Mucosa of rectum (tissue), 2 donors: ENCODE data around the gene RPS6KA2.
A peak's percentile ranks its signal among the peaks of the same experiment; 100 is the strongest.

ENCODE experiments used
- H3K27ac ChIP-seq, 2 donors: one replicate each; pipeline ENCODE4 v1.7.0; 2013; ENCODE audit warnings: inconsistent platforms in 2 of 2, low read depth in 2 of 2, low read length in 2 of 2
- H3K27me3 ChIP-seq, 2 donors: one replicate each; pipeline ENCODE4 v1.7.0; 2013; ENCODE audit warnings: low read length in 2 of 2; ENCODE audit not compliant: control insufficient read depth in 2 of 2, insufficient read depth in 2 of 2
- H3K36me3 ChIP-seq, 2 donors: one replicate each; pipeline ENCODE4 v1.7.0; 2013; ENCODE audit warnings: low read length in 2 of 2; ENCODE audit not compliant: control insufficient read depth in 2 of 2, insufficient read depth in 2 of 2
- H3K4me1 ChIP-seq, 2 donors: one replicate each; pipeline ENCODE4 v1.7.0; 2013; ENCODE audit warnings: low read length in 2 of 2, mild to moderate bottlenecking in 1 of 2; ENCODE audit not compliant: control insufficient read depth in 2 of 2, insufficient read depth in 2 of 2
- H3K4me3 ChIP-seq, 2 donors: one replicate each; pipeline ENCODE4 v1.7.0; 2013; ENCODE audit warnings: low read length in 2 of 2
- H3K9ac ChIP-seq, 2 donors: one replicate each; pipeline ENCODE4 v1.7.0; 2013; ENCODE audit warnings: low read length in 2 of 2, low read depth in 1 of 2, mild to moderate bottlenecking in 1 of 2
- H3K9me3 ChIP-seq, 2 donors: one replicate each; pipeline ENCODE4 v1.7.0; 2013; ENCODE audit warnings: low read length in 2 of 2; ENCODE audit not compliant: control insufficient read depth in 2 of 2
- donor health status: healthy.
- donor health status: Normal muscosa, but diverticular disease.

Gene RPS6KA2

DNA sequence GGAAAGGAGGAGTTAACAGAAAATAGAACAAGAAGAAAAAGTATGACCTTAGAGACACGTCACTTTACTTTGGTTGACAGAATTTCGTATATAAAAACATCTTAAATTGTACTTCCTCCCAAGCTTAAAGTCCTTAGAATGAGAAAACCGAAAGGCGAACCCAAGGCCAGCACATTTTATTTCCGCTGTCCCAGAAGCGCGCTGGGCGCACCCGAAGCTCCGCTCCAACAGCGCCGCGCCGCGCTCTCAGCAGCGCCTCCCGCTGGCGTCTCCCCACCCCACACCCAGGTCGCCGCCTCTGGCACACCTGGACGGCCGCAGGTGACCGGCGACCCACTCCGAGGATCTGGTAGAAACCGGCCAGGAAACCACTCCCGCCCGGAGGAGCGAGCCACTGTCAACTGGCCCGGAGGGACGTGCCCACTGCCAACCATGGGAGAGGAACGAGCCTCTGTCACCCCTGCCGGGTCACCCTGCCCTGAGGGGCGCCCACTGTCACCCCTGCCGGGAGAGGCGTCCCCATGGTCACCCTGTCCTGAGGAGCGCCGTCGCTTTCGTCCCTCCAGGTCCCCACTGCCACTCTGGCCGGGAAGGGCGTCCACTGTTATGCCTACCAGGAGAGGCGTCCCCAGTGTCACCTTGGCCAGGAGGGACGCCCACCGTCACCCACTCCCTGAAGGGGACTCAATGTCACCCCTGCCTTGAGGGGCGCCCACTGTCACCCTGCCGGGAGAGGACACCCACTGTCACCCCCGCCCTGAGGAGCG is 245.1 kb downstream of the RPS6KA2 start:
- Histone ChIP-seq H3K27ac (peak overlapping the region; percentile 96 to 97), H3K4me3 (peak overlapping the region; percentile 96 to 97), H3K36me3 (peaks cover 0 to 3% of the 10 kb centered on the region in 2 donors), H3K27me3 (no peaks in the 10 kb centered on the region), H3K9ac (peak overlapping the region; percentile 90 to 100), H3K4me1 (peaks cover 8 to 14% of the 10 kb centered on the region in 2 donors), H3K9me3 (no peaks in the 10 kb centered on the region)

DNA sequence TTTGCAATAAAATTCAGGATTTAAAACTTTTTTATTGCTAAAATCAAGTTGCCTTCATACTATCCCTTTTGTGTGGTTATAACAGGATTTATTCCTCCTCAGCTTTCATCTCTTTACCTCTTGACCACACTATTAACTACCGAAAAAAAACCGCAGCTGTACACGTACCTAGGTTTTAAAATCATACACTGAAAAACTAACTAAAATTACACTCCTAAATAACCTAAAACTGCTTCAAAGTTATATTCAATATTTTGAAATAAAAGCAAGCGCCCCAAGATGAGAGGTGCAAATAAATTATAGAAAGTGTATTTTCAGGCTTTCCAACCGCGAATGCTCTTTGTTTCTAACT is 245.7 kb downstream of the RPS6KA2 start:
- Histone ChIP-seq H3K36me3 (peaks cover 0 to 3% of the 10 kb centered on the region in 2 donors), H3K27ac (peak overlapping the region; percentile 96 to 97), H3K9me3 (no peaks in the 10 kb centered on the region), H3K27me3 (no peaks in the 10 kb centered on the region), H3K4me1 (peaks cover 8 to 14% of the 10 kb centered on the region in 2 donors), H3K4me3 (peak overlapping the region; percentile 96 to 97), H3K9ac (peak overlapping the region; percentile 90 to 100)

DNA sequence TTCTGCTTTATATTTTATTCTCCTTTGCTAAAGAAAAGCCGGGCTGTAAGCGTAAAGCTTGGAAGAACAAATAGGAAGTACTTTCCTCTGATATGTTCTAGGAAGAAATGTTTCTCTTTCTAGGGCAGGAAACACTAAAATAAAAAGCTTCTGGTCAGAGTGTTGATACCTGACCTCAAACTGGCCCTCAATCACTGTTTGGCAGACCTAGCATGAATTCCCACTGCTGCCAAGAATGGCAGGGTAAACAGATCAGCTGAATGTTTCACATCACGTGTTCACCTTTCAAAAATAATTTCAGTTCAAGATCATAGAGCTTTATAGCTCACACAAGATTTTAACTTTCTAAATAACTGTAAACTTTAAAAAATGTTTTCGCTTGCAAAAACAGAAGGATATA is 247.3 kb downstream of the RPS6KA2 start:
- Histone ChIP-seq H3K4me3 (no peak overlapping the region), H3K4me1 (peaks cover 8 to 14% of the 10 kb centered on the region in 2 donors), H3K27ac (no peak overlapping the region), H3K27me3 (no peaks in the 10 kb centered on the region), H3K9me3 (no peaks in the 10 kb centered on the region), H3K36me3 (peaks cover 0 to 3% of the 10 kb centered on the region in 2 donors), H3K9ac (no peak overlapping the region)

DNA sequence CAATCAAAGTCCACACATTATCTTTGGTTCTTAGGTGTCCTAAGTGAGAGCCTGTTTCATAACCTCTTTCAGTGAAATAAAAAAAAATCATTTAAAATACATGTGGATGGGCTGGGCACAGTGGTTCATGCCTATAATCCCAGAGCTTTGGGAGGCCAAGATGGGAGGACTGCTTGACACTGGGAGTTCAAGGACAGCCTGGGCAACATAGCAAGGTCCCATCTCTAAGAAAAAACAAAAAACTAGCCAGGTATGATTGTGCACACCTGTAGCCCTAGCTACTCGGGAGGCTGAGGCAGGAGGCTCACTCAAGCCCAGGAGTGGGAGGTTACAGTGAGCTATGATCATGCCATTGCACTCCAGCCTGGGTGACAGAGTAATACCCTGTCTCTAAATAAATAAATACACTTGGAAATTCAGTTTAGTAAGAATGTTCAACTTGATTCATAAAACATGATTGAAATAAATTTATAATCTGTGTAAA is 247.9 kb downstream of the RPS6KA2 start:
- H3K4me1 ChIP-seq = peaks cover 8 to 11% of the 10 kb centered on the region in 2 donors
- H3K36me3 ChIP-seq = peaks cover 0 to 3% of the 10 kb centered on the region in 2 donors
- no peak overlapping the region for H3K27ac ChIP-seq
- no peaks in the 10 kb centered on the region for H3K27me3 ChIP-seq
- H3K9ac ChIP-seq = no peak overlapping the region
- H3K4me3 ChIP-seq = no peak overlapping the region
- H3K9me3 ChIP-seq = no peaks in the 10 kb centered on the region

DNA sequence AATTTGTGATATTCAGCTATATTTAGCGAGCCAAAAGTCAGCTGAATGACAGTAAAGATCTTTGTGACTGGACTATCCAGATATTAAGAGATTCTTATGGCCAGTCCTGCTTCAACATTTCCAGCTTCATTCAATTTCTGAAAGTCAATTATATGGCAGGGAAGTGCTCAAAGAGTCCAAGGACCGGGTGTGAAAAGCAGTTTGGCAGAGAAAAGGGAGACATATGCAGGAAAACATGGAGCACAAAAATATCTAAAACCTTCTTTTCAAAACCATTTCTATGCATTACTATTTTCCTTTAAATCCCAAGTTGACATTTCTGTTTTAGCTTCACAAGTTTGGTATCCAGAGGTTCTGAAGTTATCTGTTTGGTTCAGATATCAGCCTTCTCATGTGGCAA is 249.3 kb downstream of the RPS6KA2 start:
- Histone ChIP-seq H3K27ac (no peak overlapping the region), H3K27me3 (no peaks in the 10 kb centered on the region), H3K4me3 (no peak overlapping the region), H3K4me1 (peaks cover 8 to 11% of the 10 kb centered on the region in 2 donors), H3K36me3 (peaks cover 0 to 3% of the 10 kb centered on the region in 2 donors), H3K9me3 (no peaks in the 10 kb centered on the region), H3K9ac (no peak overlapping the region)

DNA sequence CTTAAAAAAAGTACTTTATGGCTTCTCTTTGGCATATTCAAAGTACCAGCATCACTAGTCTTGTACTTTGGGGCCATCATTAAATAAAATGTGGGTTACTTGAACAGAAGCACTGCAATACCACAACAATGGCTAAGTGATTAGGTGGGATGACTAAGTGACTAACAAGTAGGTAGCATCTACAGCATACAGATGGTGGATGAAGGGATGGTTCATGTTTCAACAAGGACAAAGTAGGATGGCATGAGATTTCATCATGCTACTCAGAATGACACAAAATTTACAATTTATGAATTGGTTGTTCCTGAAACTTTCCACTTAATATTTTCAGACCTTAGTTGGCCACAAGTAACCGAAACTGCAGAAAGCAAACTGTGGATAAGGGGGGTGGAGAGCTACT is 252.0 kb downstream of the RPS6KA2 start:
- H3K4me1 ChIP-seq = no peaks in the 10 kb centered on the region
- H3K9ac ChIP-seq = no peak overlapping the region
- H3K9me3 ChIP-seq = no peaks in the 10 kb centered on the region
- H3K4me3 ChIP-seq = no peak overlapping the region
- H3K36me3 ChIP-seq = peaks cover 0 to 3% of the 10 kb centered on the region in 2 donors
- no peaks in the 10 kb centered on the region for H3K27me3 ChIP-seq
- H3K27ac ChIP-seq = no peak overlapping the region

DNA sequence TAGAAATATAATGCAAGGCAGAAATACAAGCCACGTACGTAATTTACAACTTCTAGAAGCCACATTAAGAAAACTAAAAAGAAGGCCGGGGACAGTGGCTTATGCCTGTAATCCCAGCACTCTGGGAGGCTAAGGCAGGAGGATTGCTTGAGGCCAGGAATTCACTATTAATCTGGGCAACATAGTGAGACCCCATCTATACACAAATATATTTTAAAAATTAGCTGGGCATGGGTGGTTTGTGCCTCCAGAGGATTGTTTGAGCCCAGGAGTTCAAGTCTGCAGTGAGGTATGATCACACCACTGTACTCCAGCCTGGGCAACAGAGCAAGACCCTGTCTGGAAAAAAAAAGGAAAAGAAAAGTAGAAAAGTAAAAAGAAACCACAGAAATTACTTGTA is 256.6 kb downstream of the RPS6KA2 start:
- no peak overlapping the region for H3K4me3 ChIP-seq
- no peak overlapping the region for H3K27ac ChIP-seq
- H3K36me3 ChIP-seq = peaks cover 4 to 11% of the 10 kb centered on the region in 2 donors
- H3K27me3 ChIP-seq = no peaks in the 10 kb centered on the region
- H3K4me1 ChIP-seq = no peaks in the 10 kb centered on the region
- H3K9me3 ChIP-seq = no peaks in the 10 kb centered on the region
- H3K9ac ChIP-seq = no peak overlapping the region

DNA sequence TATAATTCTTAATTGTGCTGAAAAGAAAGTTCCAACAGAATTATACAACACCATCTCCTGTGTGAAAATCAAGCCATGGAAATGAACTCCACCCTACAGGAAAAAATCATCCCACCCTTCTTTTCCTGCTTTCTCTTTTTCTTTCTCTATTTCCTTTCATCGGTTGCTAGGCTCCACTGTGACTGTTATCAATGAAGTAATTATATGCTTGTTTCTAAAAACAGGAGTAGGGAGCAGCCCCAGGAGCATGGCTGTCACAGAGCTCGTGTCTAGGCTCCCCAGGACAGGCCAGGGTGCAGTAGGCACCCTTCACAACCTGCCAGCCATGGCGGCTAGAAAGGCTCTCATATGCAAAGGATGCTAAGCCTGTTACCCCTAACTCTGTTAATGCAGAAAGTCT is 257.3 kb downstream of the RPS6KA2 start:
- H3K27ac ChIP-seq = no peak overlapping the region
- H3K9me3 ChIP-seq = no peaks in the 10 kb centered on the region
- peaks cover 10 to 17% of the 10 kb centered on the region in 2 donors for H3K36me3 ChIP-seq
- no peak overlapping the region for H3K4me3 ChIP-seq
- H3K27me3 ChIP-seq = no peaks in the 10 kb centered on the region
- H3K9ac ChIP-seq = no peak overlapping the region
- peaks cover 0 to 1% of the 10 kb centered on the region in 2 donors for H3K4me1 ChIP-seq

DNA sequence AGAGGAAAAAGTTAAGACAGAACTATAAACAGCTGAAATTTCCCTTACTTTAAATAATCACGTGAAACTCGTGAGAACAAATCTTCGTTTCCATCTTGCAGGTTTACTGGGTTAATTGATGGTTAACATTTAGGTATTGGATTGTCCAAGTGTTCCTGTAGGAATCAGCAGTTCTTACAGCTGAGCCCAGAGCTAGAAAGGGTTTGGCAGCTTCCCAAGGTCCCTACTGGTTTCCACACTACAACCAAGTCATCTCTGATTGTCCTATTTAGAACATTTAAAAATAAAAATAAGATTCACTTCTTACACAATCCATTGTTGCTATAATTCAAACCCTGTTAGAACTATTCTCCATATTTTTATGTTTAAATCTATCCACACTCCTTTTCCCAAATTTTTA is 260.1 kb downstream of the RPS6KA2 start:
- peaks cover 21 to 29% of the 10 kb centered on the region in 2 donors for H3K36me3 ChIP-seq
- H3K27me3 ChIP-seq = no peaks in the 10 kb centered on the region
- no peak overlapping the region for H3K27ac ChIP-seq
- H3K4me3 ChIP-seq = no peak overlapping the region
- no peak overlapping the region for H3K9ac ChIP-seq
- H3K9me3 ChIP-seq = no peaks in the 10 kb centered on the region
- peaks cover 0 to 2% of the 10 kb centered on the region in 2 donors for H3K4me1 ChIP-seq

DNA sequence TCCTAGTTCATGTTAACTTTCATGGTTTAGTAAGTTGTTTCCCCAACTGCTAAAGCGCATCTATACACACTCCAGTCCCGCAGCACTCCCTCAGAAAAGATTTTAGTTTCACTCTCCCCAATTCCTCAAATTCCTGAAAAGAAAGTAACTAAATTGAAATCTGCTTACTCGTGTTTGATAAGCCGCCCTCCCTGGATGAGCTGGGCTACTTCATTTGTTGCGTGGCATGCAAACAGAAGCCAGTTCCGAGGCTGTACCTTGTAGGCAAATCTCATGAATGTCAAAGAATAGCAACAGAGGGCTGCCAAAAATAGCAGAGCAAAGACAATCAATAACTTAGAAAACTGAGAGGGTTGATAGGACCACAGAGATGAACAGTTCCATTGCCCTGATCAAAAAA is 261.2 kb downstream of the RPS6KA2 start:
- H3K27me3 ChIP-seq = no peaks in the 10 kb centered on the region
- H3K4me1 ChIP-seq = peaks cover 0 to 2% of the 10 kb centered on the region in 2 donors
- H3K4me3 ChIP-seq = no peak overlapping the region
- H3K27ac ChIP-seq = no peak overlapping the region
- no peak overlapping the region for H3K9ac ChIP-seq
- H3K36me3 ChIP-seq = peaks cover 21 to 29% of the 10 kb centered on the region in 2 donors
- no peaks in the 10 kb centered on the region for H3K9me3 ChIP-seq
